Measurements from ENCODE around the gene SMC6. TPM values are rescaled to one million over a fixed set of nuclear protein-coding genes. Genes with fewer than 3 reads are reported as not detected.

SMC6 gene
- total RNA-seq, 1 experiment from 2014 or later = 40.3 TPM

DNA sequence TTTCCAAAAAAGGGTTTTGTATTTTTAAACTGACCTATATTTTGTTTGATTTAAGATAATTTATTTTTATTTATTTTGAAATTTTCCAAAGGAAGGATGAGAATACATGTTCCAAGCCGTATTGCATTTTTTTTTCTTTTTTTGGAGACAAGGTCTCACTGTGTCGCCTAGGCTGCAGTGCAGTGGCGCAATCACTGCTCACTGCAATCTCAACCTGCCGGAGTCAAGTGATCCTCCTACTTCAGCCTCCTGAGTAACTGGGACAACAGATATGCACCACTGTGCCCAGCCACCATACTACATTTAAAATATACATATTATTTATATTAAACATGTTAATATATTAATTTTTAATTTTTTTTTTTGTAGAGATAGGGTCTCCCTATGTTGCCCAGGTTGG is 15.3 kb upstream of the SMC6 start:
- no peaks in the 10 kb centered on the region for H3K79me1 ChIP-seq (ENCODE audit: insufficient read depth, low read depth, low read length, poor library complexity, severe bottlenecking)
- no peak overlapping the region for H2BK5ac ChIP-seq (ENCODE audit: insufficient read length, low read length)
- H4K20me1 ChIP-seq (ENCODE audit: control insufficient read depth, insufficient read depth, insufficient read length) = no peaks in the 10 kb centered on the region
- H2AK5ac ChIP-seq (ENCODE audit: insufficient read length, low read length) = no peak overlapping the region
- no peak overlapping the region for H2AFZ ChIP-seq (ENCODE audit: low read length)
- no peak overlapping the region for H3K4ac ChIP-seq (ENCODE audit: low read depth, low read length)
- H2BK120ac ChIP-seq (ENCODE audit: low read depth, low read length, poor library complexity, severe bottlenecking) = no peak overlapping the region
- no peaks in the 10 kb centered on the region for H3K23me2 ChIP-seq (ENCODE audit: insufficient read length, low read depth, low read length, poor library complexity, severe bottlenecking)
- H4K8ac ChIP-seq (replicated peaks; ENCODE audit: insufficient read length, low read depth, low read length) = no peak overlapping the region
- H3K79me2 ChIP-seq (ENCODE audit: insufficient read depth, low read length) = no peaks in the 10 kb centered on the region
- WGBS (ENCODE audit: extremely low coverage, insufficient read length, low lambda C conversion rate) = no CpG with 5 or more reads among the region's 4 CpGs
- no peak overlapping the region for H3K9ac ChIP-seq (ENCODE audit: extremely low read depth, insufficient read length, low read length)
- H3K4me2 ChIP-seq (ENCODE audit: insufficient read depth, insufficient read length, low read length) = no peak overlapping the region
- Mint-ChIP-seq H3K36me3 (ENCODE audit: insufficient read depth in 1 of 3, low read depth in 3 of 3) (peaks cover 3 to 41% (median 26%) of the 10 kb centered on the region in 3 experiments; a peak in 5 of 7 replicates), H3K9me3 (no peaks in the 10 kb centered on the region), H3K27ac (no peak overlapping the region), H3K27me3 (ENCODE audit: low read depth) (no peaks in the 10 kb centered on the region), H3K4me3 (no peak overlapping the region), H3K4me1 (no peaks in the 10 kb centered on the region)
- H3K56ac ChIP-seq (ENCODE audit: insufficient read length, low read depth, low read length) = no peak overlapping the region
- H3T11ph ChIP-seq (ENCODE audit: low read length) = no peak overlapping the region
- no peak for DNase-seq
- H3K14ac ChIP-seq (ENCODE audit: insufficient read depth, low read length) = no peak overlapping the region
- TF ChIP-seq, protein P1, sequence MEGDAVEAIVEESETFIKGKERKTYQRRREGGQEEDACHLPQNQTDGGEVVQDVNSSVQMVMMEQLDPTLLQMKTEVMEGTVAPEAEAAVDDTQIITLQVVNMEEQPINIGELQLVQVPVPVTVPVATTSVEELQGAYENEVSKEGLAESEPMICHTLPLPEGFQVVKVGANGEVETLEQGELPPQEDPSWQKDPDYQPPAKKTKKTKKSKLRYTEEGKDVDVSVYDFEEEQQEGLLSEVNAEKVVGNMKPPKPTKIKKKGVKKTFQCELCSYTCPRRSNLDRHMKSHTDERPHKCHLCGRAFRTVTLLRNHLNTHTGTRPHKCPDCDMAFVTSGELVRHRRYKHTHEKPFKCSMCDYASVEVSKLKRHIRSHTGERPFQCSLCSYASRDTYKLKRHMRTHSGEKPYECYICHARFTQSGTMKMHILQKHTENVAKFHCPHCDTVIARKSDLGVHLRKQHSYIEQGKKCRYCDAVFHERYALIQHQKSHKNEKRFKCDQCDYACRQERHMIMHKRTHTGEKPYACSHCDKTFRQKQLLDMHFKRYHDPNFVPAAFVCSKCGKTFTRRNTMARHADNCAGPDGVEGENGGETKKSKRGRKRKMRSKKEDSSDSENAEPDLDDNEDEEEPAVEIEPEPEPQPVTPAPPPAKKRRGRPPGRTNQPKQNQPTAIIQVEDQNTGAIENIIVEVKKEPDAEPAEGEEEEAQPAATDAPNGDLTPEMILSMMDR (conservative IDR thresholded peaks at IDR 0.05) = no peak
- H2BK12ac ChIP-seq (ENCODE audit: insufficient read length, low read depth, low read length) = no peak overlapping the region
- H3K4me1 ChIP-seq (ENCODE audit: insufficient read depth, low read length) = no peaks in the 10 kb centered on the region
- H3K18ac ChIP-seq (ENCODE audit: insufficient read length, low read depth, low read length) = no peak overlapping the region
- no peak overlapping the region for H4K5ac ChIP-seq (ENCODE audit: insufficient read length, low read depth, low read length)
- no peak overlapping the region for H2BK15ac ChIP-seq (ENCODE audit: low read depth, low read length)
- no peak overlapping the region for H3K23ac ChIP-seq (ENCODE audit: insufficient read length, low read depth, low read length)
- H4K91ac ChIP-seq (ENCODE audit: insufficient read length, low read depth, low read length) = no peak overlapping the region
- no peak overlapping the region for H2BK20ac ChIP-seq (ENCODE audit: low read depth, low read length, poor library complexity, severe bottlenecking)
- H3K9me3 ChIP-seq (ENCODE audit: control insufficient read depth, low read depth, low read length) = no peaks in the 10 kb centered on the region
- H3K27ac ChIP-seq (ENCODE audit: insufficient read length, low read depth, low read length) = no peak overlapping the region
- H3K27me3 ChIP-seq (ENCODE audit: insufficient read depth, low read length) = no peaks in the 10 kb centered on the region
